Prostate gland (tissue), 2 donors: Measurements from ENCODE around the gene BICC1.

ENCODE experiments used
- CTCF ChIP-seq, 4 experiments: fragments of 200-600 bp in 2 of 4; fragments of 450-650 bp in 2 of 4; sonication (generic) in 2 of 4; IDR thresholded peaks; 1 replicate in 3 of 4; 2 replicates in 1 of 4; pipeline ENCODE4 v1.5.1; 2016 to 2019; ENCODE audit warnings: antibody characterized with exemption in 4 of 4, mild to moderate bottlenecking in 2 of 4, moderate library complexity in 2 of 4
- POLR2A ChIP-seq: fragments of 450-650 bp; IDR thresholded peaks from one replicate; pipeline ENCODE4 v1.6.1; 2016; ENCODE audit warnings: antibody characterized with exemption, mild to moderate bottlenecking
- POLR2AphosphoS5 ChIP-seq: sonication (generic); formaldehyde crosslinking; IDR thresholded peaks from one replicate; pipeline ENCODE4 v1.6.1; 2017; ENCODE audit warnings: antibody characterized with exemption

GRCh38 chr10:58691528-58691927, 178.9 kb downstream of the BICC1 start:
- TF ChIP-seq POLR2A (no peak), CTCF (IDR thresholded peaks at IDR 0.05) (no peak), POLR2AphosphoS5 (no peak)
